Neural progenitor cell (in vitro differentiated cells): ENCODE measurements around the gene NPR3.

ENCODE experiments used
- EZH2 ChIP-seq: fragments of 200-600 bp; sonication (generic); IDR thresholded peaks from 2 replicates; pipeline ENCODE4 v1.6.1; 2017; ENCODE audit warnings: antibody characterized with exemption, mild to moderate bottlenecking, moderate library complexity
- EZH2phosphoT487 ChIP-seq: fragments of 200-600 bp; sonication (generic); IDR thresholded peaks from 2 replicates; pipeline ENCODE4 v1.6.1; 2017; ENCODE audit warnings: antibody characterized with exemption
- TF ChIP-seq, protein P1 (sequence below): fragments of 200-600 bp; sonication (generic); IDR thresholded peaks from 2 replicates; pipeline ENCODE4 v1.5.1; 2017; ENCODE audit warnings: antibody characterized with exemption, mild to moderate bottlenecking

- TF ChIP-seq, protein P1, sequence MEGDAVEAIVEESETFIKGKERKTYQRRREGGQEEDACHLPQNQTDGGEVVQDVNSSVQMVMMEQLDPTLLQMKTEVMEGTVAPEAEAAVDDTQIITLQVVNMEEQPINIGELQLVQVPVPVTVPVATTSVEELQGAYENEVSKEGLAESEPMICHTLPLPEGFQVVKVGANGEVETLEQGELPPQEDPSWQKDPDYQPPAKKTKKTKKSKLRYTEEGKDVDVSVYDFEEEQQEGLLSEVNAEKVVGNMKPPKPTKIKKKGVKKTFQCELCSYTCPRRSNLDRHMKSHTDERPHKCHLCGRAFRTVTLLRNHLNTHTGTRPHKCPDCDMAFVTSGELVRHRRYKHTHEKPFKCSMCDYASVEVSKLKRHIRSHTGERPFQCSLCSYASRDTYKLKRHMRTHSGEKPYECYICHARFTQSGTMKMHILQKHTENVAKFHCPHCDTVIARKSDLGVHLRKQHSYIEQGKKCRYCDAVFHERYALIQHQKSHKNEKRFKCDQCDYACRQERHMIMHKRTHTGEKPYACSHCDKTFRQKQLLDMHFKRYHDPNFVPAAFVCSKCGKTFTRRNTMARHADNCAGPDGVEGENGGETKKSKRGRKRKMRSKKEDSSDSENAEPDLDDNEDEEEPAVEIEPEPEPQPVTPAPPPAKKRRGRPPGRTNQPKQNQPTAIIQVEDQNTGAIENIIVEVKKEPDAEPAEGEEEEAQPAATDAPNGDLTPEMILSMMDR, result no peak
- TF ChIP-seq EZH2phosphoT487 (no peak), EZH2 (no peak)
Observed at GRCh38 chr5:32840606-32841005, 129.5 kb downstream of the NPR3 start.
